HG03045 (cell line): Measurements from ENCODE around the gene VCX2.
"Not testable (repeated sequence)": the region's sequence is repeated elsewhere in the genome, so short reads cannot be mapped to it uniquely, and the experiment has no call there.

Source experiments
- ATAC-seq: cut with Tn5 transposase; IDR thresholded peaks from one replicate; pipeline ENCODE4 v1.9.1; 2021; ENCODE audit warnings: mild to moderate bottlenecking, moderate library complexity; ENCODE audit not compliant: unreplicated experiment

VCX2 gene

GRCh38 chrX:8125566-8125965 is 45.5 kb downstream of the VCX2 start:
- no peak for ATAC-seq

- no peak for ATAC-seq
These were observed 48.5 kb downstream of the VCX2 start for GRCh38 chrX:8122538-8122937.

DNA sequence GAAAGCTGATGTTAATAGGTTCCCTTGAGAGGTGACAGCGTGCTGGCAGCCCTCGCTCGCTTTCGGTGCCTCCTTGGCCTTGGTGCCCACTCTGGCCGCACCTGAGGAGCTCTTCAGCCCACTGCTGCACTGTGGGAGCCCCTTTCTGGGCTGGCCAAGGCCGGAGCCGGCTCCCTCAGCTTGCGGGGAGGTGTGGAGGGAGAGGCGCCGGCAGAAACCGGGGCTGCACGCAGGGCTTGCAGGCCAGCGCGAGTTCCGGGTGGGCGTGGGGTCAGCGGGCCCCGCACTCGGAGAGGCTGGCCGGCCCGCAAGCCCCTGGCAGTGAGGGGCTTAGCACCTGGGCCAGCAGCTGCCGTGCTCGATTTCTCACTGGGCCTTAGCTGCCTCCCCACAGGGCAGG is 49.7 kb downstream of the VCX2 start:
- not testable (repeated sequence) for ATAC-seq
